Measurements from ENCODE around the gene FNDC8. TPM values are rescaled to one million over a fixed set of nuclear protein-coding genes. Genes with fewer than 3 reads are reported as not detected.

FNDC8 gene
- total RNA-seq, 1 experiment from 2014 or later: not detected

- TF ChIP-seq ZBTB43 (CRISPR knock-in tag; IDR thresholded peaks at IDR 0.05): no peak
- TF ChIP-seq TCF7 (CRISPR knock-in tag; IDR thresholded peaks at IDR 0.05; ENCODE audit: low read depth): no peak
- TF ChIP-seq FOXP1 (CRISPR knock-in tag; IDR thresholded peaks at IDR 0.05; ENCODE audit: borderline replicate concordance): no peak
- no peak for TF ChIP-seq IRF2 (CRISPR knock-in tag; IDR thresholded peaks at IDR 0.05; ENCODE audit: borderline replicate concordance, low read depth)
- no peak for TF ChIP-seq NR3C1 (CRISPR knock-in tag; conservative IDR thresholded peaks at IDR 0.05; ENCODE audit: low read depth)
- no peak for TF ChIP-seq E2F1 (CRISPR knock-in tag; IDR thresholded peaks at IDR 0.05)
- no peak for TF ChIP-seq KAT7 (CRISPR knock-in tag; IDR thresholded peaks at IDR 0.05; ENCODE audit: borderline replicate concordance)
- TF ChIP-seq FOXJ3 (CRISPR knock-in tag; IDR thresholded peaks at IDR 0.05; ENCODE audit: borderline replicate concordance): no peak
- no peak for TF ChIP-seq NR1H2 (CRISPR knock-in tag; IDR thresholded peaks at IDR 0.05)
These were observed 33.1 kb downstream of the FNDC8 start (continued) for GRCh38 chr17:35154196-35155165.

- Mint-ChIP-seq H3K27me3 (ENCODE audit: low read depth) (no peaks in the 10 kb centered on the region; the same call in none of the 2 replicates), H3K4me3 (no peak overlapping the region), H3K27ac (no peak overlapping the region), H3K36me3 (no peaks in the 10 kb centered on the region), H3K9me3 (no peaks in the 10 kb centered on the region), H3K4me1 (no peaks in the 10 kb centered on the region)
- ChIA-PET CTCF (no interaction called here), POLR2A (no interaction called here)
- DNase-seq (ENCODE audit: low spot score): no peak
- TF ChIP-seq TEAD1 (CRISPR knock-in tag; IDR thresholded peaks at IDR 0.05) (no peak), MYBL2 (CRISPR knock-in tag; IDR thresholded peaks at IDR 0.05) (no peak), CREM (CRISPR knock-in tag; IDR thresholded peaks at IDR 0.05) (no peak), ATF1 (CRISPR knock-in tag; IDR thresholded peaks at IDR 0.05) (no peak), ZNF281 (CRISPR knock-in tag; IDR thresholded peaks at IDR 0.05) (no peak), RORB (CRISPR knock-in tag; IDR thresholded peaks at IDR 0.05) (no peak), IRF1 (CRISPR knock-in tag; IDR thresholded peaks at IDR 0.05) (no peak), ELF4 (CRISPR knock-in tag; IDR thresholded peaks at IDR 0.05; ENCODE audit: low read depth) (no peak)
- no peak for ATAC-seq
These were observed 33.8 kb downstream of the FNDC8 start for GRCh38 chr17:35155246-35155645.

- Mint-ChIP-seq H3K27ac (no peak overlapping the region), H3K27me3 (ENCODE audit: low read depth) (peaks cover 10% of the 10 kb centered on the region), H3K4me3 (no peak overlapping the region), H3K36me3 (no peaks in the 10 kb centered on the region), H3K9me3 (peaks cover 4% of the 10 kb centered on the region; the same call in 1 of the 2 replicates), H3K4me1 (peaks cover 8% of the 10 kb centered on the region)
- DNase-seq (ENCODE audit: low spot score) (no peak), ATAC-seq (no peak)
- POLR2A ChIA-PET: no interaction called here
- CTCF ChIA-PET: no interaction called here
- TF ChIP-seq NR1H2 (CRISPR knock-in tag; IDR thresholded peaks at IDR 0.05): no peak
- TF ChIP-seq MYBL2 (CRISPR knock-in tag; IDR thresholded peaks at IDR 0.05): no peak
- TF ChIP-seq ARID4B (CRISPR knock-in tag; IDR thresholded peaks at IDR 0.05; ENCODE audit: borderline replicate concordance): no peak
- no peak for TF ChIP-seq ZNF138 (CRISPR knock-in tag; conservative IDR thresholded peaks at IDR 0.05)
- no peak for TF ChIP-seq ZNF317 (CRISPR knock-in tag; IDR thresholded peaks at IDR 0.05; ENCODE audit: borderline replicate concordance, low read depth)
- no peak for TF ChIP-seq ZNF219 (CRISPR knock-in tag; IDR thresholded peaks at IDR 0.05; ENCODE audit: borderline replicate concordance)
- TF ChIP-seq IRF1 (CRISPR knock-in tag; IDR thresholded peaks at IDR 0.05): no peak
These were observed 38.5 kb downstream of the FNDC8 start for GRCh38 chr17:35159940-35160339.
